ENCODE results near the gene DUSP2.
A peak's percentile ranks its signal among the peaks of the same experiment; 100 is the strongest.

DUSP2 gene, protein sequence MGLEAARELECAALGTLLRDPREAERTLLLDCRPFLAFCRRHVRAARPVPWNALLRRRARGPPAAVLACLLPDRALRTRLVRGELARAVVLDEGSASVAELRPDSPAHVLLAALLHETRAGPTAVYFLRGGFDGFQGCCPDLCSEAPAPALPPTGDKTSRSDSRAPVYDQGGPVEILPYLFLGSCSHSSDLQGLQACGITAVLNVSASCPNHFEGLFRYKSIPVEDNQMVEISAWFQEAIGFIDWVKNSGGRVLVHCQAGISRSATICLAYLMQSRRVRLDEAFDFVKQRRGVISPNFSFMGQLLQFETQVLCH

DNA sequence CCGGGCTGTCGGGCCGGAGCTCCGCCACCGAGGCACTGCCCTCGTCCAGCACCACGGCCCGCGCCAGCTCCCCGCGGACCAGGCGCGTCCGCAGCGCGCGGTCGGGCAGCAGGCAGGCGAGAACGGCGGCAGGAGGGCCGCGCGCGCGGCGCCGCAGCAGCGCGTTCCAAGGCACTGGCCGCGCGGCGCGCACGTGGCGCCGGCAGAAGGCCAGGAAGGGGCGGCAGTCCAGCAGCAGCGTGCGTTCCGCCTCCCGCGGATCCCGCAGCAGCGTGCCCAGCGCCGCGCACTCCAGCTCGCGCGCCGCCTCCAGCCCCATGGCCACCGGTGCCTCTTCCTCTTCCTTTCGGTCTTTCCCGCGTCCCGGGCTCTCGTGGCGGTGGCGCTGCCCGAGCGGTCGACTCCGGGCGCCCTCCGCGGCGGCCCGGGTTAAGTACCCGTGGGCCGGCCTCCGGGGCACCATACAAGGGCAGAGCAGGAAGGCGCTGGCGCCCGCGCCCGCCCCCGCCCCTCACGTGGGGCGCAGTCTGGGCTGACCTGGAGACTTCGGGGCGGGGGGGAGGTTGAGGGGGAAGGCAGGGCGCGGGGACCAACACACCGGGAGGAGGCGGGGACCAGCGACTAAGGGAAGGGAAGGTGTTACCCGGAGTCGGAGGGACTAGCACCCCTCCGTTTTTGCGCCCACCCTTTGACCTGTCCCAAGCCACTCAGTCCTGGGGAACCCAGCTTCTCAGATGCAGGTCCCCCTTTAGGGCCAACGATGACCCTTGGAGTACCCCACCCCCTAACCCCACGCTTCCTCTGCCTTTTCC, at the start of gene DUSP2:
Gene DUSP2, minus strand, starts transcription at position 405 of the 812 bp plus-strand sequence. Its CDS starts 86 bp downstream, at position 319.
- Histone ChIP-seq H3K9ac (peak within 1 kb of the TSS; percentile 81 to 98 (median 91)), H3K27ac (peak within 1 kb of the TSS; percentile 85 to 94 (median 92)), H3K27me3 (no peaks in the 10 kb centered on the region), H3K4me2 (peak within 1 kb of the TSS; percentile 81 to 99 (median 98)), H3K4me1 (peaks cover 73 to 91% (median 84%) of the 10 kb centered on the region in 10 experiments), H4K20me1 (peaks cover 16 to 43% (median 29%) of the 10 kb centered on the region in 11 experiments; a peak in 21 of 22 replicates), H3K36me3 (peaks cover 12 to 27% (median 24%) of the 10 kb centered on the region in 11 experiments; a peak in 20 of 22 replicates), H3K9me3 (replicated peaks in 1 of 11) (no peaks in the 10 kb centered on the region), H3K4me3 (peak within 1 kb of the TSS; percentile 71 to 98 (median 86))
- TF ChIP-seq Cebpa-rat (IDR thresholded peaks at IDR 0.05): no peak

DNA sequence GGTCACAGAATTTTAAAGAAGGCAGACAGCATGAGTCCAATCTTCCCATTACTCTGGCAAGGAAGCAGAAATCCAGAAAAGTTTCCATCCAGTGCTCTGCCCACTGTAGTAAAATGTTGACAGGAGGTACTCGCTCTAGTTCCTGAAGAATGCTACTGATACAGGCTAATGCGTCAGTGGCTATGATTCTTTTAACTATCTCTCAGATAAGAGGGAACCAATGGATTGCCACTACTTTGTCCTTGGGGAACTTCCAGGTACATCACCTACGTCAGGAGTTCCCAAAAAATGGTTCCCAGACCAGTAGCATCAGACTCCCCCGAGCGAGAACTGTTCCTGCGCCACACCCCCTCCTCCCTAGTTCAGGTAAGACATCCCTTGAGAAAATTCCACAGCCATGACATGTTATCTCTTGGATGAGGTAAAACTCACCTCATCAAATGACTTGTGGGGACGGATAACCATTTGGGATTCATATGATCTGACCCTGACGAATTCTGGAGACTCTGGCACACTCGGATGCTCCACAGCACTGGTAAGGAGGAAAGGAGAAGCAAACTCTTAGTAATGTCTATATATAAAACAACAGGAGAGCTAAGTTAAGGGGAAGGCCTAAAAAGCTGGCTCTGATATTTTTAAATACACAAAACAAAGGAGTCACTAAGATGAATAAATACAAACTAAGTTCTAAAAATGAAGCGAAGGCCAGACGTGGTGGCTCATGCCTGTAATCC, 46.9 kb upstream of the DUSP2 start:
- peaks cover 84 to 100% (median 95%) of the 10 kb centered on the region in 11 experiments for H3K36me3 ChIP-seq
- TF ChIP-seq Cebpa-rat (IDR thresholded peaks at IDR 0.05): no peak
- H3K9ac ChIP-seq: no peak overlapping the region
- no peaks in the 10 kb centered on the region for H3K27me3 ChIP-seq
- no peak overlapping the region for H3K4me2 ChIP-seq
- H3K9me3 ChIP-seq (replicated peaks in 1 of 11): no peaks in the 10 kb centered on the region
- H4K20me1 ChIP-seq: peaks cover 31 to 91% (median 71%) of the 10 kb centered on the region in 11 experiments; a peak in 21 of 22 replicates
- H3K27ac ChIP-seq: no peak overlapping the region
- no peak overlapping the region for H3K4me3 ChIP-seq
- H3K4me1 ChIP-seq: peaks cover 0 to 6% (median 0%) of the 10 kb centered on the region in 10 experiments; a peak in 1 of 20 replicates

DNA sequence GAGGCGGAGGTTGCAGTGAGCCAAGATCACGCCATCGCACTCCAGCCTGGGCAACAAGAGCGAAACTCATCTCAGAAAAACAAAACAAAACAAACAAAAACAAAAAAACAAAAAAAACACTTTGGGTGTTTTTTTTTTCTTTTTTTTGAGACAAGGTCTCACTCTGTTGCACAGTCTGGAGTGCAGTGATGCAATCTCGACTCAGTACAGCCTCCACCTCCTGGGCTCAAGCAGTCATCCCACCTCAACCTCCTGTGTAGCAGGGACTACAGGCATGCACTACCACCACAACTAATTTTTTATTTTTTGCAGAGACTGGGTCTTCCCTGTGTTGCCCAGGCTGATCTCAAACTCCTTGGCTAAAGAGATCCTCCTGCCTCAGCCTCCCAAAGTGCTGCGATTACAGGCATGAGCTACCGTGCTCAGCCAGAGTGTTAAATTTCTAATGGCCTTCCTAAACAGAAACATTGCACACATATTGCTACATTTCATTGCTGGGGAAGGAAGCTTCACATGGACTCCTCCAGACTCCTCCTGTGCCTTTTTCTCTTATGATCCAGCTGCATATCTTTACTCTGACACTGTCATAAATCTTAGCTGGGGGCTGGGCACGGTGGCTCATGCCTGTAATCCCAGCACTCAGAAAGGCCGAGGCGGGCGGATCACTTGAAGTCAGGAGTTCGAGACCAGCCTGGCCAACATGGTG, 43.7 kb upstream of the DUSP2 start:
- peaks cover 98 to 100% (median 100%) of the 10 kb centered on the region in 11 experiments for H3K36me3 ChIP-seq
- H4K20me1 ChIP-seq: peaks cover 2 to 87% (median 66%) of the 10 kb centered on the region in 11 experiments; a peak in 19 of 22 replicates
- H3K4me1 ChIP-seq: peaks cover 0 to 26% (median 0%) of the 10 kb centered on the region in 10 experiments; a peak in 3 of 20 replicates
- TF ChIP-seq Cebpa-rat (IDR thresholded peaks at IDR 0.05): no peak
- H3K27me3 ChIP-seq: no peaks in the 10 kb centered on the region
- no peak overlapping the region for H3K9ac ChIP-seq
- H3K9me3 ChIP-seq (replicated peaks in 1 of 11): no peaks in the 10 kb centered on the region
- no peak overlapping the region for H3K4me2 ChIP-seq
- no peak overlapping the region for H3K27ac ChIP-seq
- H3K4me3 ChIP-seq: no peak overlapping the region

DNA sequence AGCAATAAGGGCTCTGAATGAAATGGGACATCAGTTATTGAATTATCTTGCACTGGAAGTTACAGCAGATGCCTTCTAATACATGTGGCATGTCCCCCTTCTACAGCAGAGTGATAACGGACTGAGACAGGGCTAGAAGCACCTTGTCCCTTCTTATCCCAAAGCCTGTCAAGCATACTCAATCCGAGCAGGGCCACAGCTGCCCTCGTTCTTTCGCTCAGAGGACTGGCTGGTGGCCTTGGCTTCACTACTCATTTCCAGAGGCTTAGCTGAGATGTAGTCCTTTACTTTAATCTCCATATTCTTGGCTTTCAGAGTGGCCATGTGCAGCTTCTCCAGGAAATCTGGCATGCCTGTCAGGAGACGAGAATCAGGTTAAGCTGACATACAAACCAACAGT, 41.3 kb upstream of the DUSP2 start:
- Histone ChIP-seq H3K4me3 (no peak overlapping the region), H3K27me3 (no peaks in the 10 kb centered on the region), H3K36me3 (peaks cover 82 to 89% (median 86%) of the 10 kb centered on the region in 11 experiments), H3K4me1 (peaks cover 0 to 26% (median 0%) of the 10 kb centered on the region in 10 experiments; a peak in 3 of 20 replicates), H4K20me1 (peaks cover 0 to 71% (median 47%) of the 10 kb centered on the region in 11 experiments; a peak in 19 of 22 replicates), H3K9me3 (replicated peaks in 1 of 11) (no peaks in the 10 kb centered on the region), H3K9ac (no peak overlapping the region), H3K27ac (no peak overlapping the region), H3K4me2 (no peak overlapping the region)
- no peak for TF ChIP-seq Cebpa-rat (IDR thresholded peaks at IDR 0.05)

DNA sequence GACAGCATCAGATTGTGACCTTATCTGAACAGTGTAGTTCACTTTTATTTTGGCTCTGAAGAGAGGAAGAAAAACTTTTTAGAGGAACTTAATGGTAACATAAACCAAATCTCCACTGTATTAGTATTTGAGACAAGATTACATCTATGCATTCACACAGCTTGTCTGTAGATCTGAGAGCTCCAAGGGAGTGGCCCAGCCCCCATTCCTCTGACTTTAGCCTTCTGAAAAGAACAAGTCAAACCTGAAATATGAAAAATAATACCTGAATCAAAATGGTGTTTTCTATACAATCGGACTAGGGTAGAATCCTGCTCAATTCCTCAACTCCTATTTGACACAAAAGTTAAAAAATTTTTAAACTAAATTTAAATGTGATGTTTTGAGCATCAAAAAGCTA, 40.3 kb upstream of the DUSP2 start:
- peak overlapping the region in 1 of 11 experiments; percentile 6; a peak in 1 of 22 replicates for H3K4me2 ChIP-seq
- H3K27me3 ChIP-seq: no peaks in the 10 kb centered on the region
- H3K9ac ChIP-seq: 0 out of 22 replicates have a peak overlapping the region, but pooled peaks of 1 of the 11 experiments have one; percentile 30
- H4K20me1 ChIP-seq: peaks cover 0 to 61% (median 41%) of the 10 kb centered on the region in 11 experiments; a peak in 17 of 22 replicates
- H3K4me1 ChIP-seq: peaks cover 4 to 26% (median 8%) of the 10 kb centered on the region in 10 experiments; a peak in 14 of 20 replicates
- peaks cover 72 to 79% (median 76%) of the 10 kb centered on the region in 11 experiments for H3K36me3 ChIP-seq
- no peak for TF ChIP-seq Cebpa-rat (IDR thresholded peaks at IDR 0.05)
- H3K9me3 ChIP-seq (replicated peaks in 1 of 11): no peaks in the 10 kb centered on the region
- H3K27ac ChIP-seq: no peak overlapping the region
- no peak overlapping the region for H3K4me3 ChIP-seq

DNA sequence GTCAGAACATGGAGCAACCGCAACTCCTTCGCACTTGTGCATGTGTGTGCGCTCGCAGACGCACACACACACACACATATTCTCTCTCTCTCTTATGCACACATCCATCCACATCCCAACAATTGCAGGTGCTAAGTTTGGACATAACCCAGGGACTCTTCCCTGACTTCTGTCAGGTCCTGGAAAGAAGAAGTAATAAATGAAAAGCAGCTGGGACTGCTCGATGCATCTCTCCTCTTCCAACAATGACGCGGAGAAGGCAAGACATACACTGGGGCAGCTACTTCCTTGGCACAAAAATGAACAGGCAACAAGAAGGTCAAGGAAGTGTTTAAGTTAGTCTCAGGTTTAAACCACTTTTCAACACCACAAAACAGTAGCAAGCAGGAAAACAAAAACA, 39.7 kb upstream of the DUSP2 start:
- Histone ChIP-seq H3K9me3 (replicated peaks in 1 of 11) (no peaks in the 10 kb centered on the region), H3K4me3 (no peak overlapping the region), H3K36me3 (peaks cover 67 to 73% (median 70%) of the 10 kb centered on the region in 11 experiments), H4K20me1 (peaks cover 0 to 56% (median 39%) of the 10 kb centered on the region in 11 experiments; a peak in 17 of 22 replicates), H3K4me1 (peaks cover 4 to 26% (median 9%) of the 10 kb centered on the region in 10 experiments; a peak in 14 of 20 replicates), H3K27me3 (no peaks in the 10 kb centered on the region), H3K27ac (no peak overlapping the region), H3K9ac (no peak overlapping the region), H3K4me2 (no peak overlapping the region)
- no peak for TF ChIP-seq Cebpa-rat (IDR thresholded peaks at IDR 0.05)

DNA sequence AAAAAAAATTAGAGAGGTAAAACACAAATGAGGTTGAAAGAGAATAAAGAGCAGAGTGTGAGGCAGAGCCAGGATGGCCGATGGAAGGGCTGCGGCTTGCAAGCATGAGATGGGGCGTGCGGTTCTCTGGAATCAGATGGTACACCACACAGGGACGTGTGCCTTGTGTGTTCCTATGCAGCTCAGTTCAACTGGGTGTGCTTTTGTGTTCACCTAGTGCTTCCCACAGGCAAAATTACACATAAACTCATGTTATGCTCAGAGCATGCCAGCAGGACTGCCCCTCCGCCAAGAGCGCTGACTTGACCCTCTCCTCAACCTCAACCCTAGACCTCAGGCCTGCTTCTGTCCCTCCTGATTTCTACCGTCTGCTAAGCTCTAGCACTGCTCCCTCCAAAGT, 38.9 kb upstream of the DUSP2 start:
- no peak for TF ChIP-seq Cebpa-rat (IDR thresholded peaks at IDR 0.05)
- Histone ChIP-seq H3K4me3 (no peak overlapping the region), H3K9ac (no peak overlapping the region), H3K9me3 (replicated peaks in 1 of 11) (no peaks in the 10 kb centered on the region), H3K4me1 (peaks cover 4 to 26% (median 9%) of the 10 kb centered on the region in 10 experiments; a peak in 14 of 20 replicates), H3K27ac (no peak overlapping the region), H3K4me2 (no peak overlapping the region), H3K27me3 (no peaks in the 10 kb centered on the region), H3K36me3 (peaks cover 59 to 65% (median 62%) of the 10 kb centered on the region in 11 experiments), H4K20me1 (peaks cover 0 to 51% (median 37%) of the 10 kb centered on the region in 11 experiments; a peak in 16 of 22 replicates)

DNA sequence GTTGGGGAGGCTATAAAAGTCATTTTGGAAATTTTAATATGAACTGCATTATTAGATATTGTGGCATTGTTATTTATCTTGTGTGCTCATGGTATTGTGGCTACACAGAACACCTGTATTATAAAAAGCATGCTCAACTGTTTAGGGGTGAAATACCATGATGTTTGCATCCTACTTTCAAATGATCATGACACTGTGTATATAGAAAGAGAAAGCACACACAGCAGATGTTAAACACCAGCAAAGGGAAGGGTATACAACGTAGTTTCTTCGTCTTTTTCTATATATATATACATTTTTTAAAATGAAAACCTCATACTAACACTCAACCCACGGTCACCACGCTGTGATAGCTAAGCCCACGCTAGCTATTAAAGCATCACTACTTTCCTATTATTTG, 36.3 kb upstream of the DUSP2 start:
- no peak overlapping the region for H3K4me2 ChIP-seq
- H3K36me3 ChIP-seq: peaks cover 33 to 39% (median 36%) of the 10 kb centered on the region in 11 experiments
- H3K9me3 ChIP-seq (replicated peaks in 1 of 11): no peaks in the 10 kb centered on the region
- no peak overlapping the region for H3K4me3 ChIP-seq
- no peak for TF ChIP-seq Cebpa-rat (IDR thresholded peaks at IDR 0.05)
- H3K27me3 ChIP-seq: no peaks in the 10 kb centered on the region
- peaks cover 4 to 17% (median 9%) of the 10 kb centered on the region in 10 experiments; a peak in 14 of 20 replicates for H3K4me1 ChIP-seq
- no peak overlapping the region for H3K27ac ChIP-seq
- no peak overlapping the region for H3K9ac ChIP-seq
- peaks cover 0 to 30% (median 19%) of the 10 kb centered on the region in 11 experiments; a peak in 14 of 22 replicates for H4K20me1 ChIP-seq

All from BLaER1 treated with 17β-estradiol and CSF1 and Interleukin-3, amounts not matched to agents 10 nM and 100 nM (cell line).